Endometrial microvascular endothelial cells (primary cell): ENCODE measurements around the gene SUGCT. TPM values are rescaled to one million over a fixed set of nuclear protein-coding genes. Genes with fewer than 3 reads are reported as not detected.

Experiments
- in situ Hi-C: cut with HindIII; loops from 2 replicates; pipeline ENCODE4 v1.10.0; 2017; ENCODE audit warnings: low sequenced_read_pairs, low pct_unique_long_range_greater_than_20kb; ENCODE audit errors: inconsistent ontology term
- total RNA-seq: library from RNA; depleted of rRNA; stranded (reverse); fragments of >200 nt; gene quantifications from one replicate; pipeline ENCODE4 v1.2.3, GENCODE V29; 2015; ENCODE audit errors: inconsistent ontology term

The SUGCT gene
- total RNA-seq, 1 donor from 2014 or later: 0.37 TPM

DNA sequence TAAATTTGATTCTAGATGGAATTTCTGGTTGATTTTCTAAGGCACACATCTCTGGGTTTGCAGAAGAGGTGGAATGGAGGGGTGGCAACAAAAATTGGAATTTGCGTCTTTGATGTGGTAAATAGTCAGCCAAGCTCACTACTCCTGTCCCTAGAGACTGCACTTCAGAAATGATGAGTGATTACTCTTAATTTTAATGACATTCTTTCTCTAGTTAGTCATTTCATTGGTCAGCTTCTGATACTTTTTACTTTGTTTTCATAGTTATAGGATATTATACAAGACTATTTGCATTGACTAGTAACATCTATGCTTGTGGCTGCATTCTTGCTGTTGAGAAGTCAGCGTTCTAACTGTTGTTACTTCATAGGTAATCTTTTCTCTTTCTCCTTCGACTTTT is 658.3 kb downstream of the SUGCT start:
- in situ Hi-C loops: no loop called here

DNA sequence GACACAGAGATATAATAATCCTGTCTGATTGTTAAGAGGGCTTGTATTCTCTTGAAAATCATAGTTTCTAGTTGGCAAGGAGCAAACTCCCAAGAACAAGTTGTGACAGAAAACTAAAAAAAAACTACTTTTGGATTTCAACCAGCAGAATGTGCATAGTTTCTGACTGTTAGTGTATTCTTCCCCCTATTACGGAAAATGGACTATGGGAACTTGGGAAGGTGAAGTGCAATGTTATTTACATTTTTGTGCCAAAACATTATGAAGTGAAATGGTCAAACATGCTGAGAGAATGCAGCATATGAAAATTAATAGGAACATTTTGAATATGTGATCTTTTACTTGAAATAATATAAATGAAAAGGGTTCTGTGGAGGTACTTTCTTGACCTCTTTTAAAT is 660.8 kb downstream of the SUGCT start:
- in situ Hi-C loops: no loop called here

DNA sequence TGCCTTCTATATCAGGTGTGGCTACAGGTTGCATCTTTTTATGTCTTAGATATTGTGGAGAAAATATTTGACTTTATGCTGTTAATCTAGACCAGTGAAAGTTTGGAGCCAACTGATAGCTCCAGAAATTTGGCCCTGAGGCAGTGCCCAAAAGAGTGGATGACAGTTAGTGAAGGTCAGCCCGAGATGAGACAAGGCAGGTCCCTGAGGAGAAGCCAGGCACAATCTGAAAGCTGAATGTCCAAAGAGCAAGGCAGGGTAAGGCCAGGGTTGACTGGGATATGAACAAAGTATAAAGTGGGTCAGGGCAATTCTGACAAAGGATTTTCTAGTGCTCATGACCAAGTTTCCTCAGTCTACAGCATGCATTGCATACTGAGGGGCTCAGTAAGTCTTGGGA is 661.9 kb downstream of the SUGCT start:
- in situ Hi-C loops: no loop called here

DNA sequence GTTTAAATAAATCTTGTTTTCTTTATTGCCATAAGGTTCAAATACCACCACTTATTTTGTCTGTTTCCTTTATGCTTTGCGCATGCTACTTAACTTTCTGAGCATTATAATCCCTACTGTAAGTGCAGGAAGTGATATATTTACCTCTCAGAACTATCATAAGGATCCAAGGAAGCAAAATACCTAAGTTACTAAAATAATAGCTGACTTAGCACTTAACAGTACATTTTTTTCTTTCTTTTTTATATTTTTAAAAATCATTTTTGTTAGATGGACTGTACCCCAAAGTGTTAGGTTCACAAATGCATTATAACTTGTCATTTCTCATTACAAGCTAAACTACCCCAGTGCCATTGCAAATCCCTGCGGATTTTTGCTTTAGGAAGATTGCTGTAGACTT is 663.8 kb downstream of the SUGCT start:
- in situ Hi-C loops: no loop called here

DNA sequence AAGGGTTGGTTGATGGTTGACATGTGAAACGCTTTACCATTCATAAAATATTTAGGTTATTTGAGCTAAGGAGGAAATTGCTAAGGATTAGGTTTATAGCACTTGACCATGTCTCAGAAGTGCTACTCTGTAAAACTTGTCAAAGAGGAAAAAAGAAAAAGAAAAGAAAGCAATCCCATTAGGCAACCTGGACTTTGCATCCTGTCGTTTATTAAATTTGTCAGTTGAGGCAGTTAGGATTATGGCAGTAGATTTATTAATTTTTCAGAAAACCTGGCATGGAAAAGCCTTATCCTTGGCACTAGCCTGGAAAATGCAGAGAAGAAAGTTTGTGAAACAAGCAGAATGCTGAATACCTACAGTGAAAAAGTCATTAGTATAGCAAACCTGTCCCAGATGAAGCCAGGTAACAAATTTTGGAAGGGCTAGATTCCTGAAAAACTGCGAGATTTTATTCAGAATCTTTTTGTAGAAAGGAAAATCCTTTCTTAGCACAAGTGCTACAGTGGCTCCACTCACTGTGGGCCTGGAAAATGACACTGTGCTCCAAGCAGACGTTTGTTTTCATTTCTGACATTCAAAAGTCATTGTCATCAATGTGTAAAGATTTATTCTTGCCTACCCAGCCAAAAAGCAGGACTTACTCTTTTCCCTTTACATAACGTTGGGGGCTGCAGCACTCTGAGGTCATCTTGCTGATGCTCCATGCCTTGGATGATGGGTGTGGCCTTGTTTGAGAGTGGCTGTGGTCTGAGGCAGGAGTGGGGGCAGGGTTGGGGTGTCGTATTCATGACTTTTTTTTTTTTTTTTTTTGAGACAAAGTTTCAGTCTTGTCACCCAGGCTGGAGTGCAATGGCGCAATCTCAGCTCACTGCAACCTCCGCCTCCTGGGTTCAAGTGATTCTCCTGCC is 664.9 kb downstream of the SUGCT start:
- in situ Hi-C loops: no loop called here

DNA sequence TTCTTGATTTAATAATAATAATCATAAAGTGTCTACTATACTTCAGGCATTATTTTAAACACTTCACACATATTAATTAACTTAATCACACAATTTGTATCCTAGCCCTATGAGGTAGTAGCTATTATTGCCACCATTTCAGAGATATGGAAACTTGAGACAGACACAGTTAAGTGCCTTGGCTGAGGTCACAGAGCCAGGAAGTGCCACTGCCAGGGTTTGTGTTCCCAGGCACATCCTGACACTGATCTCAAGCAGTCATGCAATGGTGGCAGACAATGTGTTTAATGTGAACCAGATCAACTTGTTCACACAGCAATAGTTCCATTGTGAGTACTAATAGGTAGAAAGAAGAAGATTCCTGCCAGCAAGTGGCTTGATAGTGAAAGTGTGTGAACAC is 666.0 kb downstream of the SUGCT start:
- in situ Hi-C loops: no loop called here

DNA sequence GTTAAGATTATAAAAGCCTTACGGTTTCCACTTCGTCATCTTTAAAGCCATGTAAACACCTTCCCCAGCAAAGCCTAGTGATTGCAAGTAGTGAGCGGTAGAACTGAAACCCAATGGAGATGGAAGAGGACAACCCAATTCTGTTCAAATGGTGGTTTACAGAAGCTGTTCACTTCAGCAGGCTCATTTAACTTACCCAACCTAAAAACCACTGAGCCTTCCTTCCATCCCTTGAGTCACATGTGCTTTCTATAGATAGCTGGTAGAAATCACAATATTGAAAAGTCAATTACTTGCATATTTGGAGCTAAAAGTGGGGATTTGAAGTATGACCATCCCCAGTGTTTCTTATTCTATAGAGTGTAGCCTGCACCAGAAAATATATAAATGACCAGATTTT is 667.7 kb downstream of the SUGCT start:
- in situ Hi-C loops: no loop called here

DNA sequence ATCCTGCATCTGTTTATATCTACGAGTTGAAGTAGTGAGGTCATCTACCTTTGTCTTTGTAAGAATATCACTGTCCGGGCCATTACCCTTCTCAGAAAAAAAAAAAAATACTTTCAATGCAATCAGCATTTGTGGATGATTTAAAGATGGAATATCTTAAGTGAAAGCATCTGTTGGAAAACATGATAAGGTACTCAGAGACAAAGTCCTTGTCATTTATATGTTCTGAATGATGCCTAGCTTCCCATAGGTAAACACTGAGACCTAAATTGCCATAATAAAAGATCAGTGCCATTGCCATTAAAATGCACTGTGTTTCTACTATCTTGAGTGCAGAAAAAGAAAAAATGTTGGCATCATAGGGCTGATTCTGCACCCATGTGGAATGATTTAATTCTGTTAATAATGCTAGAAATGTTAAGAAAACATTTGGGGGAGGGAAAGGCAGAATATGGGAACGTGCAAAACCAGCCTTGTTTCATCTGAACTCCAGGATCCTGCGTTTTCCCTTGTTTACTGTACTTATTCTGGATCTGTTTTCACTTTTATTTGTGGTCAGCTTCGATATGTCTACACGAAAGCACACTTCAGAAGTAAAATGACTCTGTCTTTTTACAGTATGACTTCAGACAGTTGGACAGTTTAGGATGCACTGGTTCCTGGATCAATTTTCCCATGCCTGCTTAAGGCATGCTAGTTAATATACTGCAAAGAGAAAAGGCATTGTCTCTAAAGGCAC is 669.8 kb downstream of the SUGCT start:
- in situ Hi-C loops: no loop called here

DNA sequence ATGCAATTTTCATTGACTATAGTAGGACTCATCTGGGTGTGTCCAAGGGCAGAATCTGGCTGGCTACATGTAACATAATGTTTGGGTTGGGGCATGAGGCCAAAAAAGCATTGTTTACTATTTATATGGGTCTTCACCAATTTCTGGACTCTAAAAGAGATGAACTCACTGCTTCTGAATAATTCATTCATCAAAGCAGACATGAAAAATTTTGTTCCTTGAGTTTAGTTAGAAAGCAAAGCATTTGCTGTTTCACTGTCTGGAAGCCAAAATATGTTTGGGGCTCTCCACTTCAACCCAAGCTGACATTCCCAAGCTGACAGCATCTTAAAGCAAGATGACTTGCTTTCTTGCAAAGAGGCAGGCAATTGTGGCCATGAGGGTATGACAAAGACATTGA is 670.6 kb downstream of the SUGCT start:
- in situ Hi-C loops: no loop called here

DNA sequence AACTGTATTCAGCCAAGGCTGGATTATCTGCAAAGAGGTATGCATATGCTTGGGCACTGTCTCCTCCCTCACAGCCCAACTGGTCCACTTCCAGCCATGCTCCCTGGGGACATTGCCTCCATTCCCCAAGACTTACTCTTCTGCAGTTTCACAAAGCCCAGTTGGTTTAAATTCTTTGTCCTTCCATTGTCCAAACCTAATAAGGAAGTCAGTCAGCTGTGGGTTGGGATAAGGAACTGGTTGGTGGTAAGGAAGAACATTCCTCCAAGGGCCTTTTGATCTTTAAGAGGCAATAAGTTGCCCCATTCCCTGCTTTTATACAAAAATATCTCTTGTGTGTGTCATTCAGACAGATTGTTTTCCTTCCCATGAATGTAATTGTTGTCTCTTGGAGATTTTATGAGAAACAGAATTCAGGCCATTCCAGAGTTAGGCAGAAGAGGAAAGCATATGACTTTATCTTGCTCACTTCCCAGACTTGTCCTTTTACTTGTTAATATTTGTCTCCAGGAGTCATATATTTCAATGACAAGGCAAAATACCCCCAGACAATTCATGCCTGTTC is 673.7 kb downstream of the SUGCT start:
- in situ Hi-C loops: no loop called here

DNA sequence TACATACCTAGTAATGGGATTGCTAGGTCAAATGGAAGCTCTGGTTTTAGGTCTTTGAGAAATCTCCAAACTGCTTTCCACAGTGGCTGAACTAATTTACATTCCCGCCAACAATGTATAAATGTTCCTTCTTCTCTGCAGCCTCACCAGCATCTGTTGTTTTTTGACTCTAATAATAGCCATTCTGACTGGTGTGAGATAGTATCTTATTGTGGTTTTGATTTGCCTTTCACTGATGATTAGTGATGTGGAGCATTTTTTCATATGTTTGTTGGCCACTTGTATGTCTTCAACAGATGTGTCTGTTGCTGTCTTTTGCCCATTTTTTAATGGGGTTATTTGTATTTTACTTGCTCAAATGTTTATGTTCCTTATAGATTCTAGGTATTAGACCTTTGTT is 675.5 kb downstream of the SUGCT start:
- in situ Hi-C loops: no loop called here

DNA sequence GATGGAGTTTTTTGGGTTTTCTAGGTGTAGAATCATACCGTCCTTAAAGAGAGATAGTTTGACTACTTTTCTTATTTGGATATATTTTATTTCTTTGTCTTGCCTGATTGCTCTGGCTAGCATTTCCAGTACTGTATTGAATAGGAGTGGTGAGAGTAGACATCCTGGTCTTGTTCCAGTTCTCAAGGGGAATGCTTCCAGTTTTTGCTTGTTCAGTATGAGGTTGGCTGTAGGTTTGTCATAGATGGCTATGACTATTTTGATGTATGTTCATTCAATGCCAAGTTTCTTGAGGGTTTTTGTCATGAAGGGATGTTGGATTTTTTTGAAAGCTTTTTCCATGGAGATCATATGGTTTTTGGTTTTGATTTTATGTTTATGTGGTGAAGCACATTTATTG is 676.9 kb downstream of the SUGCT start:
- in situ Hi-C loops: no loop called here

DNA sequence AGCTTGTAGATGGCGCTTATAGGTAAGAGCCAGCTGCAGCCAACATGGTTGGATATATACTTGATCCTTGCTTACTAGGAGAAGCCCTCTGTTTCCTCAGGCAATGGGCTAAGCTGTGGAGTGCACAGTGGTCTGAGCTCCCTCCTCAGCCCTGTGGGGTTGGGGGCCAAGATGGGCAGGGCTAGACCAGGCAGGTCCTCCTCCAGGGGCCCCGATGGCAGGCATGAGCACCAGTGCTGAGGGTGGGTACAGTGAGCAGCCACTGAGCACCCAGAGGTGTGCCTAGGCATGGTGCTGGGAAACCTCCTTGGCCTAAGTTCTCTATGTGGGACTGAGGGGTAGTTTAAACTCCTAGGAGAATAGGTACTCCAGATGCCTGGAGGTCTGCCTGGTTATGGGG is 680.2 kb downstream of the SUGCT start:
- in situ Hi-C loops: no loop called here

DNA sequence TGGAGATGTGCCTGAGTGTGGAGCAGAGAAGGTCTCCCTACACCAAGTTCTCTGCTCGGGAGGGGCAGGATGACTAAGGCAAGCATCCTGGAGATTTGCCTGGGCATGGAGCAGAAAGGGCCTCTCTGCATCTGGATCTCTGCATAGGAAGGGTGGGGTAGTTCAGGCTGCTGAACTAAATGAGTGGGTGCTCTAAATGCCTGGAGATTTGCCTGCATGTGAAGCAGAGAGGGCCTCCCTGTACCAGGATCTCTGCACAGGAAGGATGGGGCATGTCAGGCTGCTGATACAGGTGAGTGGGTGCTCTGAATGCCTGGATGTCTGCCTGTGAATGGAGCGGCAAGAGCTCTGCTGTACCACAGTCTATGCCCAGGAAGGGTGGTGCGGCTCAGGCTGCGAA is 680.7 kb downstream of the SUGCT start:
- in situ Hi-C loops: no loop called here

DNA sequence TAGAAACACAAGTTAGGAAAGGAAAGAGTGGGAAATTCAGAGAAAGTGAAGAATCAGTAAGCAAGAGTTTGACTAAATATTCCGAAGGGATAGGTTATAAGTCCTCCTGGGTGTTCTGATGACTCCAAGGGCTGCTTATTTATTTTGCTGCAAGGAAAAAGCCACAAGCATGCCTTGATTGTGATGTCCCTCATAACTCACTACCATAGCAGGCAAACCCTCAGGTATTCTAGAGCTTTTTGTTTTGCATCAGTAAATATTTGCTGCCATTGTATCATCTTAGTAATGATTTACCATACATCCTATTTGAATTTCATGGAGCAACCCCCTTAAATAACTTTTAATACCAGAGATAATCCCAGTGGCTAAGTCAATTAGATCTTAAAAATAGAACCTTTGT is 688.1 kb downstream of the SUGCT start:
- in situ Hi-C loops: no loop called here

DNA sequence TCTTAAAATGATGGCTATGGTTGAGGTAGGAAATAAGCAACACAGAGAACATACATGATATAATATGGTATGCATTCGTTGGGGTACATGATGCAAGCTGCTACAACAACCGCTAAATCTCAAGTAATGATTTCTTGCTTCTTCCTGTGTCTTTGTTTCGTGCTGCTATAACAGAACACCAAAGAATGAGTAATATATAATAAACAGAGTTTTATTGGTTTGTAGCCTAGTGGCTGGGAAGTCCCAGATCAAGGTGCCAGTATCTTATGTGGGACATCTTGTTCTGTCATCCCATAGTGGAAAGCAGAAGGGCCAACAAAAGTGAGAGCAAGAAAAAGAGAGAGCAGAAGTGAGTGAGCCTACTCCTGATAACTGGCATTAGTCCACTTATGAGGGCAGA is 689.7 kb downstream of the SUGCT start:
- in situ Hi-C loops: no loop called here

DNA sequence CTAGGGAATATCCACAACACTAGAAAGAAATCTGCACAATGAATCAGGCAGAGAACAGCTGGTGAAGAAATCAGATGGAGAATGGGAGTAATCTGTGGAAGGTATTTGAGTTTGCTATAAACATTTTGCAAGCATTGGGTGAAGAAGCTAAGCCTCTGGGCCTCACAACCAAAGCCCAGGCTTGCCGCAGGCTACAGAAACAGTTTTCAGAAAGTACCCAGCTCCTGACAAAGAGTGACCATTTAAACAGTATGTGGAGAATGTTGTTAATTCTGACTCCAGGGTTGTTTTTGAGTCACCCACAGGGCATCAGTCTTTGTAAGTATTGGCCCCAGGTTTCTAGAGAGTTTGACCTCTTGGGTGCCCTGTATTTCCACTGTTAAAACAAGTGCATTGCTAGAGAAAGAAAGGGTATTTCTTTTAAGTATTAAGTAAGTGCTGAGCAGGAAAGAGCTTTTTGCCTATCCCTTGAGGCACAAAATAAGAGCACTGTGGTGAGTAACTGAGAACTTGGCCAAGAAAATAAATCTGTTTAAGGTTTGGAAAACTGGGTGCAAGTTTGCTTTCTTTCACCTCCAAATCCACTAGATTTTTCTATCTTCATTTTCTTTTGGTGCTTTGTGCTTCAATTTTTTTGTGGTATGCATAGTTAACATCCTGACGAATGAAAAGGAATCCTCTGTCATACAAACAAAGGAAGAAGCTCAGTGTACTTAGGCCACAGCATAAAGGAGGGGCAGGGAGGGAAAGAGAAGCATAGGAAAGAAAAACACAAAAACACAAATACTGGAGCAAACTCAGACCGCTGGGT is 691.8 kb downstream of the SUGCT start:
- in situ Hi-C loops: no loop called here

DNA sequence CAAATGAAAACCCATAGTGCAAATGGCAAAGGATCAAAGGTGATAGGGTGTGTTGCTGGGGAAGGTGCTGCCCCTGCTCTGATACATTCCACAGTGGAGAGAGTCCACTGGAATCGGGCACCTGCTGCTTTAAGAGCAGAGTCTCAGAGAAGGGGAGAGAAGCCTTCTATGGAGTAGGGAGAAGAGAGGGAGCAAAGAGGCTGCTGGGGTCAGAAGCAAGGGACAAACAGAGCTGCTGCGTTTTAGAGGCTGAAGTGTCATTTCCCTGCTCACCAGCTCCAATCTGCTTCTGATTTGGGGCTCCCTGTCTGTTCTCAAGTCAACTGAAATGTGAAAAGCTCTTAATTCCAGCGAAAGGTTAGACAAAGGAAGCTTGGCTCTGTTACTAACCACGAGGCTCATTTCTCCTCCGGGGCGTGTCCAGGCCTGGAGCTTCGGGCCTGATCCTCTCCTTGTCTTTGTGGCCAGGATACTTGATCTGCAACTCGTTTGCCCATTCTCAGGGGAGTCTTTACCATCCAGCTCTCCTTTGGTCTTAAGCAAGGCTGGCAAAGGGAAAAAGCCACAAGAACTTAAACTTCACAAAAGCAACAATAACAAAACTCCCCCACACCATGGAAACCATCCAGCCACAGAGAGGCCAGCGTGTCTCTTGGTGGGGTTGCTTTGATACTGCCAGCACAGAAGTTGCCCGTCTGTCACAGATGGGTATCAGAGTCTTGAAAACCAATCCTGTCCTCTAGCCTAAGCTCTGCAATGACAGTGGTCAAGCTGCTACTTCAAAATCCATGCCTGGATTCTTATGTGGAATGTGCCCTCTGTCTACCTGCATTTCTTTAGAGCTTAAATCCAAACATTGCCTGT is 692.6 kb downstream of the SUGCT start:
- in situ Hi-C loops: no loop called here
